ENCODE data around the gene TAF11L2. TPM values are rescaled to one million over a fixed set of nuclear protein-coding genes. Genes with fewer than 3 reads are reported as not detected.
"Not testable (repeated sequence)": the region's sequence is repeated elsewhere in the genome, so short reads cannot be mapped to it uniquely, and the experiment has no call there.

TAF11L2 gene
- total RNA-seq: not detected

- 63 to 66% methylated on average over 8 of the region's 8 CpGs for WGBS, 2 donors
- intact Hi-C loops (cut with DNase I); H3K27me3 ChIP-seq; H3K4me3 ChIP-seq; DNase-seq; ATAC-seq; H3K36me3 ChIP-seq (replicated peaks in 1 of 2; ENCODE audit: insufficient read depth in 1 of 2, low read depth in 2 of 2); H3K4me1 ChIP-seq; H3K9me3 ChIP-seq; H3K27ac ChIP-seq: not testable (repeated sequence)
Observed at GRCh38 chr5:17497931-17498330, at the start of gene TAF11L2. TAF11L2 (plus strand) TSS chr5:17498231.

- no peaks in the 10 kb centered on the region for H3K4me1 ChIP-seq
- H3K4me3 ChIP-seq: no peak overlapping the region
- no peaks in the 10 kb centered on the region for H3K27me3 ChIP-seq
- H3K9me3 ChIP-seq: no peaks in the 10 kb centered on the region
- H3K27ac ChIP-seq: no peak overlapping the region
- intact Hi-C loops (cut with DNase I): no loop called here
- DNase-seq (no peak), ATAC-seq (no peak)
- no peaks in the 10 kb centered on the region for H3K36me3 ChIP-seq (replicated peaks in 1 of 2; ENCODE audit: insufficient read depth in 1 of 2, low read depth in 2 of 2)
- WGBS, 2 donors: 78 to 79% methylated on average over 3 of the region's 3 CpGs
- TF ChIP-seq POLR2A (IDR thresholded peaks at IDR 0.05): no peak
- no peak for TF ChIP-seq CTCF (IDR thresholded peaks at IDR 0.05)
Observed at GRCh38 chr5:17448877-17449276, 49.2 kb upstream of the TAF11L2 start.

GRCh38 chr5:17452936-17453335 is 45.1 kb upstream of the TAF11L2 start:
- H3K27me3 ChIP-seq: no peaks in the 10 kb centered on the region
- H3K4me3 ChIP-seq: no peak overlapping the region
- no peaks in the 10 kb centered on the region for H3K36me3 ChIP-seq (replicated peaks in 1 of 2; ENCODE audit: insufficient read depth in 1 of 2, low read depth in 2 of 2)
- intact Hi-C loops (cut with DNase I): no loop called here
- ATAC-seq (no peak), DNase-seq (no peak)
- 58 to 60% methylated on average over 4 of the region's 4 CpGs for WGBS, 2 donors
- no peak for TF ChIP-seq POLR2A (IDR thresholded peaks at IDR 0.05)
- no peak for TF ChIP-seq CTCF (IDR thresholded peaks at IDR 0.05)
- H3K27ac ChIP-seq: no peak overlapping the region
- H3K9me3 ChIP-seq: no peaks in the 10 kb centered on the region
- H3K4me1 ChIP-seq: no peaks in the 10 kb centered on the region

- no peaks in the 10 kb centered on the region for H3K27me3 ChIP-seq
Observed at GRCh38 chr5:17455942-17456341, 42.1 kb upstream of the TAF11L2 start.

GRCh38 chr5:17461793-17462192 is 36.2 kb upstream of the TAF11L2 start:
- no peak for TF ChIP-seq CTCF (IDR thresholded peaks at IDR 0.05)
- no peak for TF ChIP-seq POLR2A (IDR thresholded peaks at IDR 0.05)
- H3K4me3 ChIP-seq: no peak overlapping the region
- no peaks in the 10 kb centered on the region for H3K27me3 ChIP-seq
- no peaks in the 10 kb centered on the region for H3K36me3 ChIP-seq (replicated peaks in 1 of 2; ENCODE audit: insufficient read depth in 1 of 2, low read depth in 2 of 2)
- intact Hi-C loops (cut with DNase I): no loop called here
- H3K9me3 ChIP-seq: no peaks in the 10 kb centered on the region
- no peak for ATAC-seq
- 71 to 75% methylated on average over 6 of the region's 6 CpGs for WGBS, 2 donors
- no peaks in the 10 kb centered on the region for H3K4me1 ChIP-seq
- no peak overlapping the region for H3K27ac ChIP-seq
- no peak for DNase-seq

More at GRCh38 chr5:17455942-17456341, 42.1 kb upstream of the TAF11L2 start:
- H3K9me3 ChIP-seq: no peaks in the 10 kb centered on the region
- no peak for ATAC-seq
- no peak overlapping the region for H3K27ac ChIP-seq
- no peaks in the 10 kb centered on the region for H3K36me3 ChIP-seq (replicated peaks in 1 of 2; ENCODE audit: insufficient read depth in 1 of 2, low read depth in 2 of 2)
- no peak overlapping the region for H3K4me3 ChIP-seq
- DNase-seq: no peak
- no peaks in the 10 kb centered on the region for H3K4me1 ChIP-seq
- WGBS, 2 donors: 41 to 45% methylated on average over 3 of the region's 3 CpGs
- intact Hi-C loops (cut with DNase I): no loop called here
- no peak for TF ChIP-seq CTCF (IDR thresholded peaks at IDR 0.05)
- TF ChIP-seq POLR2A (IDR thresholded peaks at IDR 0.05): no peak
